B cell (primary cell): ENCODE results near the gene TOLLIP. TPM values are rescaled to one million over a fixed set of nuclear protein-coding genes. Genes with fewer than 3 reads are reported as not detected.
A peak's percentile ranks its signal among the peaks of the same experiment; 100 is the strongest.

Experiments used
- ATAC-seq: fragments of 200-7000 bp; cut with Tn5 transposase; one replicate; pipeline ENCODE4 v1.10.0; 2021; ENCODE audit warnings: low read depth, mild to moderate bottlenecking, moderate number of reproducible peaks, moderate library complexity
- CTCF ChIA-PET: fragments of 350-600 bp; sonication (Branson Sonifier 250); formaldehyde crosslinking; loops from one replicate; lab custom pipeline; 2021; ENCODE audit warnings: antibody characterized with exemption, inconsistent platforms; lab: Charles Lee
- POLR2A ChIA-PET: fragments of 350-600 bp; sonication (Branson Sonifier 250); formaldehyde crosslinking; loops from one replicate; lab custom pipeline; 2021; ENCODE audit warnings: antibody characterized with exemption; lab: Charles Lee
- DNase-seq: peaks from one replicate; pipeline ENCODE4 v3.0.0; 2013
- H2AFZ ChIP-seq: 2 replicates; pipeline ENCODE4 v1.6.1; 2012; ENCODE audit warnings: mild to moderate bottlenecking, low read depth, low read length; ENCODE audit not compliant: insufficient read depth, poor library complexity, severe bottlenecking
- H3K27ac ChIP-seq, 2 donors: 1 replicate in 1 of 2; 2 replicates in 1 of 2; pipeline ENCODE4 v1.5.1; 2012 to 2013; ENCODE audit warnings: low read length in 2 of 2, mild to moderate bottlenecking in 2 of 2, moderate library complexity in 1 of 2
- H3K27me3 ChIP-seq, 4 experiments: fragments of 200-600 bp in 1 of 4; sonication (generic) in 1 of 4; replicated peaks in 1 of 4; 1 replicate in 2 of 4; 2 replicates in 2 of 4; pipeline versions ENCODE4 v1.6.1 to v1.7.0; 2013 to 2016; ENCODE audit warnings: low read length in 3 of 4, mild to moderate bottlenecking in 2 of 4, mixed read lengths in 1 of 4, moderate library complexity in 1 of 4; ENCODE audit not compliant: insufficient read depth in 4 of 4, control insufficient read depth in 3 of 4; ENCODE audit errors: control extremely low read depth in 1 of 4
- H3K36me3 ChIP-seq, 2 experiments: replicated peaks in 1 of 2; 1 replicate in 1 of 2; 2 replicates in 1 of 2; pipeline versions ENCODE4 v1.6.1 to v1.7.1; 2013; ENCODE audit warnings: low read length in 1 of 2; ENCODE audit not compliant: insufficient read depth in 2 of 2, control insufficient read depth in 1 of 2; ENCODE audit errors: control extremely low read depth in 1 of 2, extremely low read depth in 1 of 2
- H3K4me1 ChIP-seq, 2 donors: fragments of 200-600 bp in 1 of 2; sonication (generic) in 1 of 2; 1 replicate in 1 of 2; 2 replicates in 1 of 2; pipeline versions ENCODE4 v1.5.1 to v1.6.1; 2013 to 2017; ENCODE audit warnings: low read length in 2 of 2; ENCODE audit not compliant: control insufficient read depth in 2 of 2, insufficient read depth in 2 of 2
- H3K4me2 ChIP-seq: replicated peaks from 2 replicates; pipeline ENCODE3; 2012; ENCODE audit warnings: mild to moderate bottlenecking, low read depth, low read length; ENCODE audit not compliant: poor library complexity, severe bottlenecking
- H3K4me3 ChIP-seq, 5 experiments: fragments of 200-600 bp in 1 of 5; sonication (generic) in 1 of 5; 1 replicate in 3 of 5; 2 replicates in 2 of 5; pipeline versions ENCODE4 v1.5.1 to v1.7.0; 2011 to 2016; ENCODE audit warnings: low read length in 4 of 5, mild to moderate bottlenecking in 4 of 5, low read depth in 2 of 5, control low read depth in 1 of 5, moderate library complexity in 1 of 5; ENCODE audit not compliant: insufficient read depth in 1 of 5; ENCODE audit errors: control extremely low read depth in 1 of 5, extremely low read depth in 1 of 5
- H3K79me2 ChIP-seq: fragments of 200-600 bp; sonication (generic); one replicate; pipeline ENCODE4 v1.6.0; 2016; ENCODE audit warnings: low read length; ENCODE audit not compliant: control insufficient read depth, insufficient read depth
- H3K9ac ChIP-seq: fragments of 200-600 bp; sonication (generic); 2 replicates; pipeline ENCODE4 v1.6.1; 2017; ENCODE audit warnings: mild to moderate bottlenecking, low read length, moderate library complexity
- H3K9me3 ChIP-seq, 3 donors: one replicate each; pipeline versions ENCODE4 v1.6.1 to v1.7.1; 2013; ENCODE audit warnings: low read length in 2 of 3; ENCODE audit not compliant: control insufficient read depth in 2 of 3, insufficient read depth in 1 of 3; ENCODE audit errors: control extremely low read depth in 1 of 3
- H4K20me1 ChIP-seq: 2 replicates; pipeline ENCODE4 v1.6.0; 2012; ENCODE audit warnings: mild to moderate bottlenecking, low read length; ENCODE audit not compliant: insufficient read depth, control insufficient read depth, poor library complexity, severe bottlenecking
- H3K27ac Mint-ChIP-seq: one replicate; pipeline ENCODE4 v1.8.0; 2021; ENCODE audit warnings: mixed read lengths
- H3K27me3 Mint-ChIP-seq: one replicate; pipeline ENCODE4 v1.8.0; 2021; ENCODE audit warnings: mixed read lengths
- H3K4me1 Mint-ChIP-seq: one replicate; pipeline ENCODE4 v1.8.0; 2021; ENCODE audit warnings: mixed read lengths
- H3K4me3 Mint-ChIP-seq: one replicate; pipeline ENCODE4 v1.8.0; 2021; ENCODE audit warnings: mixed read lengths
- H3K9me3 Mint-ChIP-seq: one replicate; pipeline ENCODE4 v1.8.0; 2022; ENCODE audit warnings: mixed read lengths; ENCODE audit not compliant: insufficient read depth
- CTCF ChIP-seq: fragments of 200-600 bp; IDR thresholded peaks from one replicate; pipeline ENCODE4 v1.8.0; 2022; ENCODE audit warnings: antibody characterized with exemption, mild to moderate bottlenecking
- EZH2 ChIP-seq: IDR thresholded peaks from 2 replicates; pipeline ENCODE4 v1.6.1; 2012; ENCODE audit warnings: borderline replicate concordance, low read depth, mild to moderate bottlenecking, moderate library complexity, low read length; ENCODE audit not compliant: insufficient read depth, poor library complexity, severe bottlenecking
- WGBS: methylation state at CpG from one replicate; pipeline ENCODE4 v1.1.5; 2013; ENCODE audit warnings: missing lambda C conversion rate; ENCODE audit not compliant: insufficient coverage; 5-methylcytosine and 5-hydroxymethylcytosine counted together
- intact Hi-C: fragments of 100-400 bp; cut with micrococcal nuclease; formaldehyde crosslinking; loops from one replicate; pipeline ENCODE4 v1.10.0; 2022
- polyA plus RNA-seq: library from polyadenylated mRNA; depleted of rRNA; stranded (reverse); fragments of >200 nt; gene quantifications from 2 replicates; pipeline ENCODE4 v1.2.3, GENCODE V29; 2012
- total RNA-seq, 2 donors: library from RNA; stranded (reverse); fragments of 120-200 nt in 1 of 2; gene quantifications; 1 replicate in 1 of 2; 2 replicates in 1 of 2; pipeline versions ENCODE4 v1.2.3 to v1.2.4, GENCODE V29; 2013 to 2022

Gene TOLLIP
- total and polyA plus RNA-seq, 2 donors (not counting 1 experiment from before 2014, with no cell fraction given) = 34.7 to 52.5 TPM

- CTCF ChIA-PET = interaction anchor here (0.7 to 4.8 kb wide), 4 partner anchors 10 to 265 kb away, joined by 3 to 31 read pairs (median 5); no protein-coding TSS in a partner anchor
- Histone ChIP-seq H3K36me3 (peaks cover 0 to 6% of the 10 kb centered on the region in 2 experiments), H3K27me3 (no peaks in the 10 kb centered on the region), H3K9me3 (peaks cover 0 to 16% (median 13%) of the 10 kb centered on the region in 3 donors), H3K79me2 (peaks cover 39% of the 10 kb centered on the region), H3K27ac (peak overlapping the region; percentile 87), H3K4me1 (peaks cover 48 to 53% of the 10 kb centered on the region in 2 donors), H3K4me3 (peak overlapping the region; percentile 28 to 71 (median 62)), H3K9ac (peak overlapping the region; percentile 69), H3K4me2 (peak overlapping the region; percentile 91), H4K20me1 (peaks cover 37% of the 10 kb centered on the region), H2AFZ (peak overlapping the region; percentile 90)
- no peaks in the 10 kb centered on the region for H3K9me3 Mint-ChIP-seq
- ATAC-seq (no peak), DNase-seq (no peak)
- H3K27me3 Mint-ChIP-seq = no peaks in the 10 kb centered on the region
- peaks cover 52% of the 10 kb centered on the region for H3K4me1 Mint-ChIP-seq
- TF ChIP-seq EZH2 (no peak), CTCF (no peak)
- 69% methylated on average over 18 of the region's 18 CpGs for WGBS
- POLR2A ChIA-PET = interaction anchor here (0.9 to 1.7 kb wide), 3 partner anchors 73 to 79 kb away, joined by 3 to 15 read pairs (median 8); partner anchors contain the start of gene BRSK2
- H3K27ac Mint-ChIP-seq = peak overlapping the region; percentile 94
- intact Hi-C loops = loop anchor here (5.0 kb wide), 1 partner anchor 212 kb away; no protein-coding TSS in a partner anchor
- peak overlapping the region; percentile 83 for H3K4me3 Mint-ChIP-seq
Measured at GRCh38 chr11:1310318-1310687, 871 bp upstream of the TOLLIP start.
